Upper lobe of left lung (tissue), 4 donors: ENCODE results near the gene DLG5.

Source experiments
- CTCF ChIP-seq, 6 experiments: fragments of 450-650 bp in 4 of 6; fragments of 200-600 bp in 2 of 6; sonication (generic) in 2 of 6; IDR thresholded peaks; one replicate each; pipeline ENCODE4 v1.5.1; 2016 to 2019; ENCODE audit warnings: antibody characterized with exemption in 6 of 6
- EP300 ChIP-seq, 4 donors: sonication (generic); formaldehyde crosslinking; IDR thresholded peaks; one replicate each; pipeline ENCODE4 v1.5.1; 2017; ENCODE audit warnings: antibody characterized with exemption in 4 of 4, control low read depth in 2 of 4
- POLR2A ChIP-seq, 4 donors: fragments of 450-650 bp; IDR thresholded peaks; one replicate each; pipeline ENCODE4 v1.5.1; 2016 to 2017; ENCODE audit warnings: antibody characterized with exemption in 4 of 4, mild to moderate bottlenecking in 2 of 4
- POLR2AphosphoS5 ChIP-seq, 2 donors: sonication (generic); formaldehyde crosslinking; IDR thresholded peaks; one replicate each; pipeline ENCODE4 v1.5.1; 2017; ENCODE audit warnings: antibody characterized with exemption in 2 of 2

DNA sequence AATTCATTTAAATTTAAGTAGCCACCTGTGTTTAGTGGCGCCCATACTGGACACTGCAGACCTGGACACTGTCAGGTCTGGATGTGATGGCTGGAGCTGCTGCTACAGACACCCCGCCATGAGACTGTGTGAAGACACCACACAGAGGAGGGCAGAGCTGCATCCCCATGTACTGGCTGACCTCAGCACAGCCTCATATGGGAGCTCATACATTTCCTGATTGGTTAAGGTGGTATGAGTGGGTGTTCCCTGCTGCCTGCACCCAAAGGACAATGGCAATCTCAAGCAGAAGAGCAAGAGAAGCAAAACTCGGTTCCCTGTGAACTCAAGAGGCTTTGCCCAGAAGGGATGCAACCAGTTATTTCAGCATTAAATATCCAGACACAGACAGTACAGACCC is 60.0 kb downstream of the DLG5 start:
- TF ChIP-seq POLR2AphosphoS5 (IDR thresholded peaks at IDR 0.05) (no peak), CTCF (IDR thresholded peaks at IDR 0.05) (no peak), POLR2A (IDR thresholded peaks at IDR 0.05) (no peak), EP300 (IDR thresholded peaks at IDR 0.05) (no peak)
